HG02759 (cell line): ENCODE data around the gene PIK3R2.
A peak's percentile ranks its signal among the peaks of the same experiment; 100 is the strongest.

Source experiments
- ATAC-seq: cut with Tn5 transposase; IDR thresholded peaks from one replicate; pipeline ENCODE4 v1.9.1; 2021; ENCODE audit warnings: mild to moderate bottlenecking, moderate library complexity; ENCODE audit not compliant: unreplicated experiment

Gene PIK3R2

GRCh38 chr19:18171605-18172327, 18.8 kb downstream of the PIK3R2 start:
- no peak for ATAC-seq

- ATAC-seq, result no peak
Observed at GRCh38 chr19:18172331-18173053, 19.5 kb downstream of the PIK3R2 start.

GRCh38 chr19:18173054-18173571, 20.1 kb downstream of the PIK3R2 start:
- ATAC-seq, result peak; percentile 7

- ATAC-seq, result peak; percentile 57
Observed at GRCh38 chr19:18173572-18174288, 20.8 kb downstream of the PIK3R2 start, which contains the start of gene IFI30. Gene IFI30 (plus strand): TSS chr19:18173813. CDS start chr19:18173842, 29 bp downstream.

GRCh38 chr19:18174983-18175382, 22.0 kb downstream of the PIK3R2 start:
- ATAC-seq, result no peak

GRCh38 chr19:18176367-18177310, 23.7 kb downstream of the PIK3R2 start:
- ATAC-seq, result no peak

- ATAC-seq, result no peak
Observed at GRCh38 chr19:18179957-18180356, 27.0 kb downstream of the PIK3R2 start.

GRCh38 chr19:18183529-18183928, 30.6 kb downstream of the PIK3R2 start:
- ATAC-seq, result no peak

GRCh38 chr19:18185538-18185937, 32.6 kb downstream of the PIK3R2 start:
- no peak for ATAC-seq

- ATAC-seq, result no peak
Observed at GRCh38 chr19:18190278-18190677, 37.3 kb downstream of the PIK3R2 start.

- no peak for ATAC-seq
Observed at GRCh38 chr19:18191640-18192062, 38.7 kb downstream of the PIK3R2 start.

GRCh38 chr19:18192673-18193387, 39.9 kb downstream of the PIK3R2 start, which contains the start of gene MPV17L2:
Gene MPV17L2 (plus strand): TSS chr19:18193218. CDS start chr19:18193282, 64 bp downstream.
- peak; percentile 88 for ATAC-seq

- no peak for ATAC-seq
Observed at GRCh38 chr19:18193388-18194180, 40.6 kb downstream of the PIK3R2 start.

- no peak for ATAC-seq
Observed at GRCh38 chr19:18194181-18194530, 41.2 kb downstream of the PIK3R2 start.

GRCh38 chr19:18194554-18195238, 41.7 kb downstream of the PIK3R2 start:
- no peak for ATAC-seq

GRCh38 chr19:18196511-18196845, 43.5 kb downstream of the PIK3R2 start:
- ATAC-seq, result no peak

GRCh38 chr19:18197306-18197705, 44.3 kb downstream of the PIK3R2 start:
- no peak for ATAC-seq

GRCh38 chr19:18197941-18198340, 45.0 kb downstream of the PIK3R2 start:
- no peak for ATAC-seq
